MM.1S (cell line): ENCODE measurements around the gene HRK.

Source experiments
- DNase-seq: peaks from one replicate; pipeline ENCODE4 v3.0.0-alpha.2; 2015
- H2AFZ ChIP-seq: fragments of 300-600 bp; sonication (generic); 2 replicates; pipeline ENCODE4 v1.6.0; 2016; ENCODE audit warnings: antibody characterized with exemption, low read length
- H3F3A ChIP-seq: fragments of 300-600 bp; sonication (generic); 2 replicates; pipeline ENCODE4 v1.6.1; 2016; ENCODE audit warnings: mild to moderate bottlenecking, antibody characterized with exemption, low read length, moderate library complexity, mixed read lengths; ENCODE audit not compliant: insufficient read depth
- H3K27ac ChIP-seq: fragments of 300-600 bp; sonication (generic); 2 replicates; pipeline ENCODE4 v1.5.1; 2016; ENCODE audit warnings: mild to moderate bottlenecking, low read length
- H3K27me3 ChIP-seq: fragments of 300-600 bp; sonication (generic); replicated peaks from 2 replicates; pipeline ENCODE4 v1.6.0; 2016; ENCODE audit warnings: low read length; ENCODE audit not compliant: insufficient read depth
- H3K36me3 ChIP-seq: fragments of 300-600 bp; sonication (generic); replicated peaks from 2 replicates; pipeline ENCODE4 v1.6.1; 2016; ENCODE audit warnings: mild to moderate bottlenecking, low read length, mixed read lengths; ENCODE audit not compliant: insufficient read depth
- H3K4me1 ChIP-seq: fragments of 300-600 bp; sonication (generic); 2 replicates; pipeline ENCODE4 v1.6.1; 2016; ENCODE audit warnings: low read length, mixed read lengths
- H3K4me2 ChIP-seq: fragments of 300-600 bp; sonication (generic); 2 replicates; pipeline ENCODE4 v1.6.0; 2016; ENCODE audit warnings: low read depth, low read length
- H3K4me3 ChIP-seq: fragments of 300-600 bp; sonication (generic); 2 replicates; pipeline ENCODE4 v1.5.1; 2016; ENCODE audit warnings: low read length, mixed read lengths
- H3K79me2 ChIP-seq: fragments of 300-600 bp; sonication (generic); 2 replicates; pipeline ENCODE4 v1.6.1; 2016; ENCODE audit warnings: mixed run types, low read length, mixed read lengths
- H3K9ac ChIP-seq: fragments of 300-600 bp; sonication (generic); 2 replicates; pipeline ENCODE4 v1.6.1; 2016; ENCODE audit warnings: low read length, mixed read lengths
- H3K9me2 ChIP-seq: fragments of 300-600 bp; sonication (generic); replicated peaks from 2 replicates; pipeline ENCODE4 v1.6.1; 2016; ENCODE audit warnings: mild to moderate bottlenecking, low read length, mixed read lengths; ENCODE audit not compliant: insufficient read depth
- H3K9me3 ChIP-seq: fragments of 300-600 bp; sonication (generic); replicated peaks from 2 replicates; pipeline ENCODE4 v1.6.1; 2016; ENCODE audit warnings: mild to moderate bottlenecking, low read length, mixed read lengths; ENCODE audit not compliant: insufficient read depth
- H4K20me1 ChIP-seq: fragments of 300-600 bp; sonication (generic); 2 replicates; pipeline ENCODE4 v1.6.1; 2016; ENCODE audit warnings: mild to moderate bottlenecking, low read length, moderate library complexity, mixed read lengths; ENCODE audit not compliant: insufficient read depth
- CTCF ChIP-seq: fragments of 300-600 bp; sonication (generic); IDR thresholded peaks from 2 replicates; pipeline ENCODE4 v1.5.1; 2016; ENCODE audit warnings: antibody characterized with exemption, low read length, mixed read lengths
- EZH2 ChIP-seq: fragments of 300-600 bp; sonication (generic); optimal IDR thresholded peaks from 2 replicates; pipeline ENCODE3; 2017; ENCODE audit warnings: low read depth, mild to moderate bottlenecking, antibody characterized with exemption, low read length, mixed read lengths
- EZH2phosphoT487 ChIP-seq: fragments of 300-600 bp; sonication (generic); IDR thresholded peaks from 2 replicates; pipeline ENCODE4 v1.6.1; 2018; ENCODE audit warnings: antibody characterized with exemption, low read length

The HRK gene

GRCh38 chr12:116892349-116893140 lies 11.3 kb upstream of the HRK start:
- no peak overlapping the region for H3K4me2 ChIP-seq
- no peaks in the 10 kb centered on the region for H3K9me2 ChIP-seq
- no peak for DNase-seq
- H3K9me3 ChIP-seq: no peaks in the 10 kb centered on the region
- H3F3A ChIP-seq: no peaks in the 10 kb centered on the region
- H3K4me1 ChIP-seq: no peaks in the 10 kb centered on the region
- TF ChIP-seq EZH2 (no peak), EZH2phosphoT487 (no peak), CTCF (no peak)
- H3K27me3 ChIP-seq: no peaks in the 10 kb centered on the region
- H3K79me2 ChIP-seq: no peaks in the 10 kb centered on the region
- H2AFZ ChIP-seq: no peak overlapping the region
- no peaks in the 10 kb centered on the region for H4K20me1 ChIP-seq
- no peak overlapping the region for H3K27ac ChIP-seq
- H3K9ac ChIP-seq: no peak overlapping the region
- no peaks in the 10 kb centered on the region for H3K36me3 ChIP-seq
- H3K4me3 ChIP-seq: no peak overlapping the region

GRCh38 chr12:116891019-116891418 lies 9.8 kb upstream of the HRK start:
- Histone ChIP-seq H4K20me1 (no peaks in the 10 kb centered on the region), H3K4me1 (no peaks in the 10 kb centered on the region), H3K27ac (no peak overlapping the region), H3K4me2 (no peak overlapping the region), H3F3A (no peaks in the 10 kb centered on the region), H3K79me2 (no peaks in the 10 kb centered on the region), H3K4me3 (no peak overlapping the region), H3K9ac (no peak overlapping the region), H3K27me3 (no peaks in the 10 kb centered on the region), H3K9me3 (no peaks in the 10 kb centered on the region), H3K36me3 (no peaks in the 10 kb centered on the region), H2AFZ (no peak overlapping the region), H3K9me2 (no peaks in the 10 kb centered on the region)
- TF ChIP-seq EZH2phosphoT487: no peak
- TF ChIP-seq CTCF: no peak
- no peak for TF ChIP-seq EZH2
- DNase-seq: no peak

- no peak overlapping the region for H2AFZ ChIP-seq
Measured at GRCh38 chr12:116890330-116890729, 9.1 kb upstream of the HRK start.

More at GRCh38 chr12:116890330-116890729, 9.1 kb upstream of the HRK start:
- H3F3A ChIP-seq: no peaks in the 10 kb centered on the region
- no peak overlapping the region for H3K4me2 ChIP-seq
- no peak overlapping the region for H3K27ac ChIP-seq
- no peaks in the 10 kb centered on the region for H3K9me3 ChIP-seq
- no peaks in the 10 kb centered on the region for H3K9me2 ChIP-seq
- H3K79me2 ChIP-seq: no peaks in the 10 kb centered on the region
- H4K20me1 ChIP-seq: no peaks in the 10 kb centered on the region
- H3K9ac ChIP-seq: no peak overlapping the region
- no peaks in the 10 kb centered on the region for H3K27me3 ChIP-seq
- TF ChIP-seq EZH2 (no peak), CTCF (no peak), EZH2phosphoT487 (no peak)
- no peaks in the 10 kb centered on the region for H3K4me1 ChIP-seq
- H3K4me3 ChIP-seq: no peak overlapping the region
- H3K36me3 ChIP-seq: no peaks in the 10 kb centered on the region
- no peak for DNase-seq
